NCI-H1417 treated with DMSO at 0.1 percent for 48 hours (cell line): ENCODE data around the gene AHCYL2.
A peak's percentile ranks its signal among the peaks of the same experiment; 100 is the strongest.
"Not testable (repeated sequence)": the region's sequence is repeated elsewhere in the genome, so short reads cannot be mapped to it uniquely, and the experiment has no call there.

Source experiments
- DNase-seq: peaks from one replicate; lab custom pipeline; 2025; lab: John Stamatoyannopoulos, UW

The AHCYL2 gene

DNA sequence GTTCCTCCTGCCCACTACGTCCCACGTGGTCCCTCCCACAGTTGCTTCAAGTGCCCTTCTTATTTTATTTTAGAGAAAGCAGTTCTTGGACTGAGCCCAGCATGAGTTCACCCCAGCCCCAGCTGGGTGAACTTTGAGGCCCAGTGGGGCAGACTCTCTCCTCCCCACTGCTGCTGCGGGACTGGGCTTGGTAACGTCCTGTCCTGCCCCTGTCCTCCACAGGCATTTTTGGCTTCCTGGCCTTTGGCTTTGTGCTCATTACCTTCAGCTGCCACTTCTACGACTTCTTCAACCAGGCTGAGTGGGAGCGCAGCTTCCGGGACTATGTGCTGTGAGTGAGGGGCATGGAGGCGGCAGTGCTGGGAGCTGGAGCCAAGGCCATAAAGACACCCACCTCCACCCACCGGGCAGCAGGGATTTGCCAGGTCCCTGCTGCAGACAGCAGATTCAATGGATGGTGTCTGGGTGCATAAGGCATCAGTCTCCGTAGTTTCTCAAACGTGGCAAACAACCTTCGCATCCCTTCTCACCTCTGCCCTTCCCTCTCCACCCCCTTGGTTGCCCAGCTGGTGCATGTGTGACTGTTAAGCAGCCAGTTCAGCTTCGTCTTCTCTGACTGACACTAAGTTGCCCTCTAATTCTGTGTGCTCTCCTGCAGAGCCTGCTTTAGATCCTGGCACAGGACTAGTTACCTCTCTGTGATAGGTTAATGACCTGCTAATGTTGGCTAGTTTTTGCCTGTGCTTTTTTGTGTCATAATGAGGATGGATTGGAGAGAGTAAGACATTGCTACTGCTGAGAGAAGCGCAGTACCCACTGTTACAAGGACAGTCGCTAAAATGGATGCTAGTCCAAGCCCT, 15.5 kb upstream of the AHCYL2 start:
- no peak for DNase-seq

GRCh38 chr7:129210256-129210988, 14.4 kb upstream of the AHCYL2 start:
- DNase-seq: no peak

DNA sequence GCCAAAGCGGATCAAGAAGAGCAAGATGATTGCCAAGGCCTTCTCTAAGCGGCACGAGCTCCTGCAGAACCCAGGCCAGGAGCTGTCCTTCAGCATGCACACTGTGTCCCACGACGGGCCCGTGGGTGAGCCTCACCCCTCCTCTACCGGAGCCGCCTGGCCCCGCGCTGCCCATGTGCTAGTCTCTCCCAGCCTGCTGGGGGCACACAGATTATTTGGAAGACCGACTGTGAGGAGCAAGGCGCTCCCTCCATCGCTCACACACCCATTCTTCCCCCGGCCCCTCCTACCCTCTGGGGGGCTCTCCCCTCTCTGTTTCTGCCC, 13.9 kb upstream of the AHCYL2 start:
- DNase-seq: no peak

DNA sequence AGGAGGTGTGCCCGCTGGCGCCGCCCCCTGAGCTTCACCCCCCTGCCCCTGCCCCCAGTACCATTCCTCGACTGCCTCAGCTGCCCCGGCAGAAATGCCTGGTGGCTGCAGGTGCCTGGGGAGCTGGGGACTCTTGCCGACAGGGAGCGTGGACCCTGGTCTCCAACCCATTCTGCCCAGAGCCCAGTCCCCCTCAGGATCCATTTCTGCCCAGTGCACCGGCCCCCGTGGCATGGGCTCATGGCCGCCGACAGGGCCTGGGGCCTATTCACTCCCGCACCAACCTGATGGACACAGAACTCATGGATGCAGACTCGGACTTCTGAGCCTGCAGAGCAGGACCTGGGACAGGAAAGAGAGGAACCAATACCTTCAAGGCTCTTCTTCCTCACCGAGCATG, 12.7 kb upstream of the AHCYL2 start:
- DNase-seq: no peak

- no peak for DNase-seq
Measured at GRCh38 chr7:129212596-129212995, 12.2 kb upstream of the AHCYL2 start.

DNA sequence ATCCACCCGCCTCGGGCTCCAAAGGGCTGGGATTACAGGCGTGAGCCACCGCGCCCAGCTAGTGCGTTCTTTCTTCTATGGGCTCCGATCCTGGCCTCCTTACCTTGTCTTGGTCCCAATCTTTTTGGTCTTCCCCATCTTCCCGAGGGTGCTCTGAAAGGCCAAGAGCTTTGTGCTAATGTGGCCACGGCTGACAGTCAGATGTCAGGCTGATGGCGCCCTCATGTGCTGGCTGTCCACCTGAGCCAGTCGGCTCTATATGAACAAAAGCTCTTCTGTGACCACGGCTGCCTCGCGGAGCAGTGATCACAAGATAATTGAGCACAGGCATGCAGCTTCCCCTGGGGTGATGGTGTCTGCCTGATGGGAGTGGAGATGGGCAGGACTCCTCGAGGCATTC, 11.0 kb upstream of the AHCYL2 start:
- DNase-seq: no peak

GRCh38 chr7:129215691-129216090, 9.1 kb upstream of the AHCYL2 start:
- DNase-seq: not testable (repeated sequence)

GRCh38 chr7:129216101-129216715, 8.6 kb upstream of the AHCYL2 start:
- DNase-seq: not testable (repeated sequence)

DNA sequence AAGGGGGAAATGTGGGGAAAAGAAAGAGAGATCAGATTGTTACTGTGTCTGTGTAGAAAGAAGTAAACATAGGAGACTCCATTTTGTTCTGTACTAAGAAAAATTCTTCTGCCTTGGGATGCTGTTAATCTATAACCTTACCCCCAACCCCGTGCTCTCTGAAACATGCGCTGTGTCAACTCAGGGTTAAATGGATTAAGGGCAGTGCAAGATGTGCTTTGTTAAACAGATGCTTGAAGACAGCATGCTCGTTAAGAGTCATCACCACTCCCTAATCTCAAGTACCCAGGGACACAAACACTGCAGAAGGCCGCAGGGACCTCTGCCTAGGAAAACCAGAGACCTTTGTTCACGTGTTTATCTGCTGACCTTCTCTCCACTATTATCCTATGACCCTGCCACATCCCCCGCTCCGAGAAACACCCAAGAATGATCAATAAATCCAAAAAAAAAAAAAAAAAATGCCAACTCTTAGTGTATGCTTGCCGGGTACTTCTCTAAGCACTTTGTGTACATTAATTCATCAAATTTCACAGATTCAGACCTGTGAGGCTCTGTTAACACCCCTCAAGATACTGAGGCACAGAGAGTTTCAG, 7.9 kb upstream of the AHCYL2 start:
- not testable (repeated sequence) for DNase-seq

- peak; percentile 69 for DNase-seq
Measured at GRCh38 chr7:129218514-129219062, 6.2 kb upstream of the AHCYL2 start.

DNA sequence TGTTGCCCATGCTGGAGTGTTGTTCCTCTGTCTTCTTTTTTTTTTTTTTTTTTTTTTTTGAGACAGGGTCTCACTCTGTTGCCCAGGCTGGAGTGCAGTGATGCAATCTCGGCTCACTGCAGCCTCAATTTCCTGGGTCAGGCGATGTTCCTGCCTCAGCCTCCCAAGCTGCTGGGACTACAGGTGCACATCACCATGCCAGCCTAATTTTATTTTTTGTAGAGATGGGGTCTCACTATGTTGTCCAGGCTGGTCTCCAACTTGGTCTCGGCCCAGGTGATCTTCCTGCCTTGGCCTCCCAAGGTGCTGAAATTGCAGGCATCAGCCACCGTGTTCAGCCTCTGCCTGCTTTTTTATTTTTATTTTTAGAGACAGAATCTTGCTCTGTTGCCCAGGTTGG, 5.7 kb upstream of the AHCYL2 start:
- DNase-seq: not testable (repeated sequence)

DNA sequence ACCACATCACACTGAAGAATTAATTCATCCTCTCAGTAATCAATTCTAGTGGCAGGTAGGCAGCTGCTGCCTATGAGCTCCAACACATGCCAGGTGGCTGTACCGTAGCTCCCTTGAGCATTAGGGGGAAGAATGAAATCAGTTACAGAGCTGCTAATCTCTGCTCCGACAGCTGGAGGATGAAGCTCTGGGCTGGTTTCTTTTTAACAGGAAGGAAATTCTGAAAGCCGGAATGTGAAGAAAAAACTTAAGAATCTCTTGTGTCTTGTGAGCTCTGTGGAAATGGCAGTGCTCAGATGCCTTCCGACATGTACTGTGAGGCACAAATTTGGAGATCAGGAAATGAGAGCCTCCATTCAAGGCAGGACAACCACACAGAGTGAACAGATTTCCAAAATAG, 2.8 kb upstream of the AHCYL2 start:
- no peak for DNase-seq

- no peak for DNase-seq
Measured at GRCh38 chr7:129225206-129225930, 538 bp downstream of the AHCYL2 start.

DNA sequence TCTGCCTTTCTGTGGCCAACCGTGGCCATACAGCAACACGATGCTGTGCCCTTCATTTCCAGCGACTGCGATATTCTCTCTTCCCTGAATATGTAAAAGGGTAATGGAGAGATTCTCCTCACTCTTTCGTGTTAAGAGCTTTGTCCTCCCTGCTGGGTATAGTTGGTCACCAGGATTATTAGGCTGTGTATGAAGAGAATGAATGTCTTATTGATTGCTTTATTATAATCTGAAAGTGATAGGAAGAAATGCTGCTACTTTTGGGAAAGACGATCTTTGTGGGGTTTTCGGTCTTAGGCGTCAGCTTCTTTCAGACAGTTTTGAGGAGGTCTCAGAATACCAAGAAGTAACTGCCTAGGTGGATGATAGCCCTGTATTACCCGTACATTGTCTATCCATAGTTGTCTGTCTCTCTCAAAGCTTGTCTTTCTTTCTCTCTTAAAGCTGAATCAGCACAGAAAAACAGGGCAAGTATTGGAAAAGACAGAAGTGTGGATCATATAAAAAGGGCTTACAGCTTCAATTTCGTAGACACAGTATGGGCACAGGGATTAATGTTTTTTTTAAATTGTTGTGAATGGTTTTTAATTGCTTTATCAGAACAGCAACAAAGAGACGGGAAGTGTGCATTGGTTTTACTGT, 1.2 kb downstream of the AHCYL2 start:
- DNase-seq: no peak

DNA sequence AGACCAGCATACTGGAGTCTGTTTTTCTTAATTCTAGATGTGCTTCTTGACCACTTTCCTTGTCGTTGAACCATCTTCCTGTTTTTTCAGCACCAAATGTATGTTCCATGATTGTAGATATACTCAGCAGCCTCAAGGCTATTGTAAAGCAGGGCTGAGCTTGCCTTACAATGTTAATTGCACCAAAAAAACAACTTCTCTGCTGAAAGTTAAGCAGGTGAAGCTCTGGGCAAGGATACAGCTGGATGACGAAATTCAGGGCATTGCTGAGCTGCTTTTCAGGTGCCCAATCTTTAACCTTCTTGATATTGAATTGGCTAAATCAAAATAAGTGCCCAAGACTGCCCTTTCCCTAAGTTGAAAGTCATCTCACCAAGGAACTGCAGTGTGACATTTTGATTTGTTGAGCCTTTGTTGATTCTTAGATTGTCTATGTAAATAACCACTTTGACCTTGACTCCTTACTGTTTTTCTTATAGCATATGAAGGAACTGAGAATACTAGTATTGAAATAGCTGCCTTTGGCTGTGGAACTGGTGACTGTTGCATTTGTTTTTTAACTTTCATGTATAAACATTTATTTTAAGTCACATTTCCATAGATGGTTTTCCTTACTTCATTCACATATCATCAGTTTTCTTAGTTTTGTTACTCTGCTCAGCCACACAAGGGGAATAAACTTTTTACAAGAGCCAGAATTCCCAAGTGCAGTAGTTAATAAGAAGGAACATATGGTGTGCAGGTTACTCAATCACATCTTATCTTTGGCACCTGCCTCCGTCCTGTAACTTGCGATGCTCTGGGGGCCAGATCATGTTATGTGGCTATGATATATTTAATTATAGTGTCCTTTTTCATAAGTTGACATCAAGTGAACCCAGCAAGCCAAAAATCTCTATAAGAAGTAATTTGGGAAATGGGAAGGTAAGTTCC, 3.1 kb downstream of the AHCYL2 start:
- no peak for DNase-seq

DNA sequence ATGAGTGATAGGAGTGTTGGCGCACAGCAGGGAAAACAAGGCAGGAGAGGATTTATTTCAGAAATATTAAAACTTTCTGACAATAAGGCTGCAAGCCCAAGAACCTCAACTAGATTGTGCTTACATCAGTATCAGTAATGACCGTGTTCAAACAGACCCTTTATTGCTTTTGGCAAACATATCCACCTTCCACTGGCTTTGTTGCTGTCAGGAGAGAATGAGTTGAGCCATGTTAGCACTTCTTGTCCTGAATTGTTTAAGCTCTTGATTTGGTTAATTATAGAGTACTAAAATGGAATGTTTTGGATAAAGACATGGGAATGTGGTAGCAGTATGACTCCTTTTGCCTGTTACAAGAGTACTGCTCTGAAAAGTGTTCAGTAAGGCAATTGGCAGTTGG, 3.8 kb downstream of the AHCYL2 start:
- DNase-seq: no peak

- no peak for DNase-seq
Measured at GRCh38 chr7:129231666-129232065, 6.8 kb downstream of the AHCYL2 start.

GRCh38 chr7:129238546-129238945, 13.7 kb downstream of the AHCYL2 start:
- no peak for DNase-seq

- DNase-seq: no peak
Measured at GRCh38 chr7:129240119-129240820, 15.4 kb downstream of the AHCYL2 start.
